NCI-H2227 (cell line): Measurements from ENCODE around the gene ACSL6.

ENCODE experiments used
- DNase-seq: peaks from one replicate; lab custom pipeline; 2025; ENCODE audit not compliant: unreplicated experiment; lab: John Stamatoyannopoulos, UW

ACSL6 gene

GRCh38 chr5:132001647-132002561, 9.6 kb downstream of the ACSL6 start:
- no peak for DNase-seq

GRCh38 chr5:132000677-132001453, 10.6 kb downstream of the ACSL6 start:
- DNase-seq, result no peak

- DNase-seq, result no peak
These were observed 11.3 kb downstream of the ACSL6 start for GRCh38 chr5:132000241-132000490.

GRCh38 chr5:131999441-132000240, 11.8 kb downstream of the ACSL6 start:
- peak; percentile 16 for DNase-seq

GRCh38 chr5:131999041-131999440, 12.4 kb downstream of the ACSL6 start:
- DNase-seq, result no peak

GRCh38 chr5:131998431-131999040, 12.9 kb downstream of the ACSL6 start:
- DNase-seq, result no peak

- no peak for DNase-seq
These were observed 13.7 kb downstream of the ACSL6 start for GRCh38 chr5:131997727-131998117.

- no peak for DNase-seq
These were observed 14.3 kb downstream of the ACSL6 start for GRCh38 chr5:131997026-131997726.

- DNase-seq, result no peak
These were observed 15.0 kb downstream of the ACSL6 start for GRCh38 chr5:131996210-131997025.

- DNase-seq, result no peak
These were observed 16.8 kb downstream of the ACSL6 start for GRCh38 chr5:131994533-131995226.

- no peak for DNase-seq
These were observed 17.4 kb downstream of the ACSL6 start for GRCh38 chr5:131994090-131994489.

- no peak for DNase-seq
These were observed 17.8 kb downstream of the ACSL6 start for GRCh38 chr5:131993676-131994075.

GRCh38 chr5:131992370-131992769, 19.1 kb downstream of the ACSL6 start:
- DNase-seq, result no peak

- no peak for DNase-seq
These were observed 19.7 kb downstream of the ACSL6 start for GRCh38 chr5:131991593-131992324.

GRCh38 chr5:131990716-131991115, 20.7 kb downstream of the ACSL6 start:
- DNase-seq, result no peak

GRCh38 chr5:131988601-131989000, 22.9 kb downstream of the ACSL6 start:
- no peak for DNase-seq

GRCh38 chr5:131987251-131987650, 24.2 kb downstream of the ACSL6 start:
- DNase-seq, result no peak

GRCh38 chr5:131986161-131986912, 25.1 kb downstream of the ACSL6 start:
- DNase-seq, result no peak
